GM21825 (cell line): ENCODE results near the gene ZNF652.
"Not testable (repeated sequence)": the region's sequence is repeated elsewhere in the genome, so short reads cannot be mapped to it uniquely, and the experiment has no call there.

Experiments
- ATAC-seq: cut with Tn5 transposase; IDR thresholded peaks from one replicate; pipeline ENCODE4 v1.9.1; 2021; ENCODE audit warnings: mild to moderate bottlenecking, moderate library complexity; ENCODE audit not compliant: unreplicated experiment

ZNF652 gene

GRCh38 chr17:49316889-49317675 is 45.0 kb downstream of the ZNF652 start:
- ATAC-seq, result no peak

GRCh38 chr17:49316258-49316570 is 45.8 kb downstream of the ZNF652 start:
- no peak for ATAC-seq

GRCh38 chr17:49315551-49316257 is 46.3 kb downstream of the ZNF652 start:
- peak; percentile 76 for ATAC-seq

- no peak for ATAC-seq
Measured at GRCh38 chr17:49312722-49313121, 49.3 kb downstream of the ZNF652 start.

GRCh38 chr17:49299996-49300395 is 62.1 kb downstream of the ZNF652 start:
- ATAC-seq, result no peak

- no peak for ATAC-seq
Measured at GRCh38 chr17:49298371-49298976, 63.6 kb downstream of the ZNF652 start.

- no peak for ATAC-seq
Measured at GRCh38 chr17:49297141-49297540, 64.9 kb downstream of the ZNF652 start.

GRCh38 chr17:49294122-49294521 is 67.9 kb downstream of the ZNF652 start:
- no peak for ATAC-seq

- ATAC-seq, result no peak
Measured at GRCh38 chr17:49292901-49293300, 69.1 kb downstream of the ZNF652 start.

GRCh38 chr17:49291929-49292328 is 70.1 kb downstream of the ZNF652 start:
- ATAC-seq, result no peak

- ATAC-seq, result no peak
Measured at GRCh38 chr17:49290690-49291359, 71.2 kb downstream of the ZNF652 start.

GRCh38 chr17:49288388-49288787 is 73.7 kb downstream of the ZNF652 start:
- no peak for ATAC-seq

- no peak for ATAC-seq
Measured at GRCh38 chr17:49287481-49287880, 74.6 kb downstream of the ZNF652 start.

GRCh38 chr17:49286261-49286973 is 75.6 kb downstream of the ZNF652 start:
- ATAC-seq, result not testable (repeated sequence)

- no peak for ATAC-seq
Measured at GRCh38 chr17:49285716-49286115, 76.3 kb downstream of the ZNF652 start.

- no peak for ATAC-seq
Measured at GRCh38 chr17:49280918-49281317, 81.1 kb downstream of the ZNF652 start.

GRCh38 chr17:49280061-49280460 is 82.0 kb downstream of the ZNF652 start:
- no peak for ATAC-seq

GRCh38 chr17:49279263-49280015 is 82.6 kb downstream of the ZNF652 start:
- ATAC-seq, result not testable (repeated sequence)

- no peak for ATAC-seq
Measured at GRCh38 chr17:49278076-49278475, 84.0 kb downstream of the ZNF652 start.

GRCh38 chr17:49277638-49278037 is 84.4 kb downstream of the ZNF652 start:
- ATAC-seq, result no peak
